Measurements from ENCODE around the gene TIMD4.

TIMD4 gene

DNA sequence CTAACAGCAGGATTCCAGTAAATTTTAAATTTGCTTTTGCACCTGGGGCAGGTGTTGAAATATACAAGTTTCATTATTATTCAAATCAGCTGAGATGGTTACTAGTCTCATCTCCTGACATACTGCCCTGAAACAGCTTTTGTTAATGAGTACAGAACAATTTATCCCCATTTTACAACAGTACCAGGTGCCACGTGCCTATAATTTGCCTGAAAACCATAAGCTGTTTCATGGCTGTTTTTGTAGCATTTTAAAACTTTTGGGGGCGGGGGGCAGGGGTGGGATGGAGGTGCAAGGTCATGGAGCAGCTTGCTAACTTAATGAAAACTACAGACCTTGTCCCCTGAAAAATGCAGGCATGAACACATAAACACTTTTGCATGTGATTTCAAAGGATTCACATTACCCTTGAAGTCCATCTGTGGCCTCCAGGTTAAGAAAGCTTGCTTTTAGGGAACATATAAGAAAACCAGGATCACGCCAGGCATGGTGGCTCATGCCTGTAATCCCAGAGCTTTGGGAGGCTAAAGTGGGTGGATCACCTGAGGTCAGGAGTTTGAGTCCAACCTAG lies 42.1 kb downstream of the TIMD4 start:
- TF ChIP-seq CTBP1 (IDR thresholded peaks at IDR 0.05; ENCODE audit: borderline replicate concordance) (no peak), FOXA1 (IDR thresholded peaks at IDR 0.05) (no peak), SUZ12 (IDR thresholded peaks at IDR 0.05) (no peak), TARDBP (IDR thresholded peaks at IDR 0.05) (no peak), FOXK2 (IDR thresholded peaks at IDR 0.05) (no peak), SP1 (IDR thresholded peaks at IDR 0.05) (no peak), FOXM1 (IDR thresholded peaks at IDR 0.05; ENCODE audit: borderline replicate concordance) (no peak), ELF4 (IDR thresholded peaks at IDR 0.05) (no peak), NFRKB (IDR thresholded peaks at IDR 0.05) (no peak), LEF1 (IDR thresholded peaks at IDR 0.05; ENCODE audit: borderline replicate concordance) (no peak), BHLHE40 (IDR thresholded peaks at IDR 0.05; ENCODE audit: borderline replicate concordance) (no peak), ZNF384 (IDR thresholded peaks at IDR 0.05) (no peak), HDGF (IDR thresholded peaks at IDR 0.05; ENCODE audit: borderline replicate concordance) (no peak), L3MBTL2 (conservative IDR thresholded peaks at IDR 0.05) (no peak), ARNT (IDR thresholded peaks at IDR 0.05) (no peak)
- TF ChIP-seq, protein P1, sequence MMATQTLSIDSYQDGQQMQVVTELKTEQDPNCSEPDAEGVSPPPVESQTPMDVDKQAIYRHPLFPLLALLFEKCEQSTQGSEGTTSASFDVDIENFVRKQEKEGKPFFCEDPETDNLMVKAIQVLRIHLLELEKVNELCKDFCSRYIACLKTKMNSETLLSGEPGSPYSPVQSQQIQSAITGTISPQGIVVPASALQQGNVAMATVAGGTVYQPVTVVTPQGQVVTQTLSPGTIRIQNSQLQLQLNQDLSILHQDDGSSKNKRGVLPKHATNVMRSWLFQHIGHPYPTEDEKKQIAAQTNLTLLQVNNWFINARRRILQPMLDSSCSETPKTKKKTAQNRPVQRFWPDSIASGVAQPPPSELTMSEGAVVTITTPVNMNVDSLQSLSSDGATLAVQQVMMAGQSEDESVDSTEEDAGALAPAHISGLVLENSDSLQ (IDR thresholded peaks at IDR 0.05), result no peak
- ChIA-PET CTCF (no interaction called here), POLR2A (no interaction called here)
- no peak for DNase-seq (ENCODE audit: extremely low spot score)

DNA sequence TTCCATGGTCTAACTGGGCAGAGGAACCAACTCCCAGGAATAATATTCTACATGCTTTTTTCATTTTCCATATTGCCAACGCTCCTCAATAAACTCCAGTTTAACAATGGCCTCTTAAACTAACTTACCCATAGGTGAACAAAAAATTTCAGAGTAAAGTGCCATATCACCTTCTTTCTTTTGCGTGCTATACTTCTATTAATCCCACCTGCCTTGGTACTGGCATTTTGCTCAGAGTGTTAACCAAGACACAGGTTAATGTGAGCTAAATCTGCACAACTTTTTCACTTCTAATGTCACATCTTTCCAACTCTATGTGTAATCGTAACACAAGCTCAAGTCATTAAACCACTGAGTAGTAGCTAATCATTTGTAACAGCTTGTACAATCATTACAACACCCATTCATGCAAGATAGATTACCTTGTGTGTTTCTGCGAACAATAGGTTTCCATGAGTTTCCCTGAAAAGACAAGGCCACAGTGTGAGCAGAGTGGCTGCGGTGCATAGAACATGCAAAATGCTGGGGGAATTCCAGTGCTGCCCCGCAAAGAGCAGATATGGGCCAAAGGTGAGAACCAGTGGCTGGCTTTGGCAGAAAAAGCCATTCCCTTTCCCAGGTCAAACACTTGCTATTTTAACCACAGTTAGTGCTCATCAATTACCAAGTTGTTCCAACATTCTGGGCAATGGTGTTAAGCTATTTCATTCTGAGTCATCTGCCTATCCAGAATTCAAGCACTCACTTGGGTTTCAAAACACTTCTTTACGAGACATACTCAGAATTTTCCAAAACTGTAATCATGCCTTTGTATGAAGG lies 42.8 kb downstream of the TIMD4 start:
- ChIA-PET CTCF (no interaction called here), POLR2A (no interaction called here)
- DNase-seq (ENCODE audit: extremely low spot score), result no peak
- TF ChIP-seq CTBP1 (IDR thresholded peaks at IDR 0.05; ENCODE audit: borderline replicate concordance), result no peak
- TF ChIP-seq, protein P1 (IDR thresholded peaks at IDR 0.05), result no peak
- no peak for TF ChIP-seq FOXK2 (IDR thresholded peaks at IDR 0.05)
- no peak for TF ChIP-seq ARNT (IDR thresholded peaks at IDR 0.05)
- TF ChIP-seq FOXM1 (IDR thresholded peaks at IDR 0.05; ENCODE audit: borderline replicate concordance), result no peak
- no peak for TF ChIP-seq LEF1 (IDR thresholded peaks at IDR 0.05; ENCODE audit: borderline replicate concordance)
- no peak for TF ChIP-seq SP1 (IDR thresholded peaks at IDR 0.05)

DNA sequence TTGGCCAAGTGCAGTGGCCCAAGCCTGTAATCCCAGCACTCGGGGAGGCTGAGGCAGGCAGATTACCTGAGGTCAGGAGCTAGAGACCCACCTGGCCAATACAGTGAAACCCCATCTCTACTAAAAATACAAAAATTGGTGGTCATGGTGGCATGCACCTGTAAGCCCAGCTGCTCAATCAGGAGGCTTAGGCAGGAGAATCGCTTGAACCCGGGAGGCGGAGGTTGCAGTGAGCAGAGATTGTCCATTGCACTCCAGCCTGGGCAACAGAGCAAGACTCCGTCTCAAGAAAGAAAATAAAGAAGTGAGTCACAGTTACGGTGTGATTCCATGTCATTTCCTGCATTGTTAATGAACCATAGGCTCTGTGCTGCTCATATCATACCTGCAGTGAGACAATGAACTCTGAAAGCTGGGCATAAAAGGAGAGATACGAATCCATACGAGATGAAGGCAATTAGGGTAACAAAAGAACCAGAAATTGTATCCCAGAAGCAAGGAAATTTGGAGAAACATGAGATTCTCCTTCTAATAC lies 44.6 kb downstream of the TIMD4 start:
- no peak for DNase-seq (ENCODE audit: extremely low spot score)
- TF ChIP-seq LEF1 (IDR thresholded peaks at IDR 0.05; ENCODE audit: borderline replicate concordance), result no peak
- TF ChIP-seq ZNF384 (IDR thresholded peaks at IDR 0.05), result no peak
- TF ChIP-seq, protein P1 (IDR thresholded peaks at IDR 0.05), result no peak
- TF ChIP-seq ARNT (IDR thresholded peaks at IDR 0.05), result no peak
- TF ChIP-seq CTBP1 (IDR thresholded peaks at IDR 0.05; ENCODE audit: borderline replicate concordance), result no peak
- no peak for TF ChIP-seq TARDBP (IDR thresholded peaks at IDR 0.05)
- no peak for TF ChIP-seq BHLHE40 (IDR thresholded peaks at IDR 0.05; ENCODE audit: borderline replicate concordance)
- no peak for TF ChIP-seq NFRKB (IDR thresholded peaks at IDR 0.05)
- TF ChIP-seq FOXK2 (IDR thresholded peaks at IDR 0.05), result no peak
- no peak for TF ChIP-seq L3MBTL2 (conservative IDR thresholded peaks at IDR 0.05)
- TF ChIP-seq ELF4 (IDR thresholded peaks at IDR 0.05), result no peak
- TF ChIP-seq SUZ12 (IDR thresholded peaks at IDR 0.05), result no peak
- no peak for TF ChIP-seq SP1 (IDR thresholded peaks at IDR 0.05)
- no peak for TF ChIP-seq HDGF (IDR thresholded peaks at IDR 0.05; ENCODE audit: borderline replicate concordance)
- no peak for TF ChIP-seq FOXM1 (IDR thresholded peaks at IDR 0.05; ENCODE audit: borderline replicate concordance)
- TF ChIP-seq FOXA1 (IDR thresholded peaks at IDR 0.05), result no peak
- ChIA-PET POLR2A (no interaction called here), CTCF (no interaction called here)

DNA sequence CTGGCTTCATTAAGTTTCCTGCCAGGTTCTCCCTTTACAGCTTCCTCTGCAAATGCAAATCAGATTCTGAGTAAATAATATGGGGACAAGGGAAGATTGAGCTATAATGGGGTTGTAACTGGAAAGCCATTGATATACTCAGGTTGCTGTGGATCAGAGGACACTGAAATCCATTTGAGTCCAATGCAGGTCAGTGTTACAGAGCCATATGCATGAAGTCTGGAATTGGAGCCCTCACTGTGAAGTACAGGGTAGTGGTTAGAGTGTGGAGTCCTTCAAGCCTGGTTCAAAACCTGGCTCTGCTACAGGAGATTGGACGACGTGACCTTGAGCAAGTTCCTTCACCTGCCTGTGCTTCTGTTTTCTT lies 48.7 kb downstream of the TIMD4 start:
- no peak for DNase-seq (ENCODE audit: extremely low spot score)
- CTCF ChIA-PET, result no interaction called here

More for the DNA sequence above, 48.7 kb downstream of the TIMD4 start:
- POLR2A ChIA-PET, result no interaction called here
- no peak for TF ChIP-seq BHLHE40 (IDR thresholded peaks at IDR 0.05; ENCODE audit: borderline replicate concordance)
- TF ChIP-seq, protein P1 (IDR thresholded peaks at IDR 0.05), result no peak
- no peak for TF ChIP-seq ARNT (IDR thresholded peaks at IDR 0.05)
- no peak for TF ChIP-seq L3MBTL2 (conservative IDR thresholded peaks at IDR 0.05)
- no peak for TF ChIP-seq HDGF (IDR thresholded peaks at IDR 0.05; ENCODE audit: borderline replicate concordance)
- no peak for TF ChIP-seq CTBP1 (IDR thresholded peaks at IDR 0.05; ENCODE audit: borderline replicate concordance)
- TF ChIP-seq TARDBP (IDR thresholded peaks at IDR 0.05), result no peak
- no peak for TF ChIP-seq ELF4 (IDR thresholded peaks at IDR 0.05)
- no peak for TF ChIP-seq SP1 (IDR thresholded peaks at IDR 0.05)
- TF ChIP-seq SUZ12 (IDR thresholded peaks at IDR 0.05), result no peak
- TF ChIP-seq NFRKB (IDR thresholded peaks at IDR 0.05), result no peak
- TF ChIP-seq FOXA1 (IDR thresholded peaks at IDR 0.05), result no peak
- TF ChIP-seq FOXM1 (IDR thresholded peaks at IDR 0.05; ENCODE audit: borderline replicate concordance), result no peak
- no peak for TF ChIP-seq LEF1 (IDR thresholded peaks at IDR 0.05; ENCODE audit: borderline replicate concordance)
- no peak for TF ChIP-seq FOXK2 (IDR thresholded peaks at IDR 0.05)
- no peak for TF ChIP-seq ZNF384 (IDR thresholded peaks at IDR 0.05)
